Limb (tissue), 2 donors: ENCODE measurements around the gene IL20RA.
"Not testable (repeated sequence)": the region's sequence is repeated elsewhere in the genome, so short reads cannot be mapped to it uniquely, and the experiment has no call there.

Source experiments
- DNase-seq, 2 donors: peaks; one replicate each; pipeline ENCODE4 v3.0.0-alpha.2; 2016; ENCODE audit errors: extremely low spot score in 2 of 2

IL20RA gene

GRCh38 chr6:137044366-137045221, at the start of gene IL20RA:
TSS of gene IL20RA (minus strand) at chr6:137044965. CDS start at chr6:137044728, 237 bp downstream.
- no peak for DNase-seq

GRCh38 chr6:137093183-137094069, 48.7 kb upstream of the IL20RA start:
- no peak for DNase-seq

GRCh38 chr6:137092018-137092417, 47.3 kb upstream of the IL20RA start:
- no peak for DNase-seq

- DNase-seq, result no peak
Measured at GRCh38 chr6:137089305-137089704, 44.5 kb upstream of the IL20RA start.

- DNase-seq, result no peak
Measured at GRCh38 chr6:137087902-137088301, 43.1 kb upstream of the IL20RA start.

- DNase-seq, result no peak
Measured at GRCh38 chr6:137086031-137086430, 41.3 kb upstream of the IL20RA start.

DNA sequence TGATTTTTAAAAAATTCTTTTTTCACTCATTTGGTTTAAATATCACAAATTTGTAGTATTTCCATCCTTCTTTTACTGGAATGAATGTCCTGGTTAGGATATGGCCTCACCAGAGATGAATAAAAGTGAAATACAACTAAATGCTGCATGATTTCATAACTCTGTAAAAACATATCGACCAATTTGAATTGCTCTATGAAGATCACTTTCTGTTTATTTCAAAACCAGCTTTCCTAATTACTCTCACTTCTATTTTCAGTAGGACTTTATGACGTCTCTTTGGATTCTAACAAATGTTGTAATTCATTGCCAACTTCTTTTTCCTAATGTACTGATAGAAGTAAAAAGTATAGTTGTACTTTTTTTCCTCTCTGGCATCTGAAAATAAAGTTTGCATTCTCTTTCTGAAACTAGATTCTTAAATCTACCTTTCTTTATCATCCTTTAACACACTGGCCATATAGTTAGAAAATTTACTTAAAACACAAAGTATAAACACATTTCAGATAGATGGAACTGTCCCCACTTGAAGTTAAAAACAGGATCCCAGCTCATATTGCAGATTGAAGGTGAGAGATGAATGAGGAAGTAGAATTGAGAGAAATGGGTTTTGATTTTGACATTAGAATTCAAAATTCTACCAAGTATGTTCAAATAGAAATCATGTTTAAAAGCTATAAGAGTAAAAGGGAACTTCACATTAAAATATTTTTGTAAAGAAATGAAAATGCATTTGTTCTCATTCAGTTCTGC, 40.3 kb upstream of the IL20RA start:
- DNase-seq, result no peak

DNA sequence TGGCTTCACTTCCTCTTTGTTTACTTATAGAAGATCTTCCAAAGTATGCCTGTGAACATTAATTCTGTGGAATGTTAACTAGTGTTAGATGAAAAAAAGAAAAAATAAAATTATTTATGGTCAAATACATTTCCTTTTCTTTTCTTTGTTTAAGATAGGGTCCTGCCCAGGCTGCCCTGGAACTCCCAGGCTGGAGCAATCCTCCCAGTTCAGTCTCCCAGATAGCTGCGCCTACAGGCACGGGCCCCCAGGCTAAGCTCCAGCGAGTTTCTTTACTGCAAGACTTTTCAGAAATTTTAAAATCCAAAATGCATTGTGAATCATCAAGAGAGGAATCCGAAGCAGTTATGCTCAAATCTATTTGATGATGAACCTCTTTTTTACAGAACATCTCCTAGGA, 39.3 kb upstream of the IL20RA start:
- no peak for DNase-seq

GRCh38 chr6:137081997-137082396, 37.2 kb upstream of the IL20RA start:
- DNase-seq, result no peak

DNA sequence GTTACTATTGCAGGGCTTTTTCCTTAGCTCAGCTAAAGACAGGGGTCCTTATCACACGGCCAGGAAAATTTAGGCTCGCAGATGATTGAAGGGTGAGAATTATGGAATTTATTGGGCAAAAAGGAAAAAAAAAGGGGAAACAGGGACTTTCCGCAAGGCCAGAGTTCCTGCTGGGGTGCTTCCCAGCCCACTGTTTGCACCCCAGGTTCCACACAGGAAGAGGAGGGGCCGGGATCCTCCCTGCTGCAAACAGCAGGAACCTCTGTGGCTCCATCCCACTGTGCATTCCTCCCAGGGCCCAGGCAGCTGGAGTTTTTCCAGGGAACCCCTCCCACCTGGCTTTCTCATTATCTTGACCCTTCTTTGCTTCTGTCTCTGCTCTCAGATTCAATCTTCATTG, 35.9 kb upstream of the IL20RA start:
- no peak for DNase-seq

DNA sequence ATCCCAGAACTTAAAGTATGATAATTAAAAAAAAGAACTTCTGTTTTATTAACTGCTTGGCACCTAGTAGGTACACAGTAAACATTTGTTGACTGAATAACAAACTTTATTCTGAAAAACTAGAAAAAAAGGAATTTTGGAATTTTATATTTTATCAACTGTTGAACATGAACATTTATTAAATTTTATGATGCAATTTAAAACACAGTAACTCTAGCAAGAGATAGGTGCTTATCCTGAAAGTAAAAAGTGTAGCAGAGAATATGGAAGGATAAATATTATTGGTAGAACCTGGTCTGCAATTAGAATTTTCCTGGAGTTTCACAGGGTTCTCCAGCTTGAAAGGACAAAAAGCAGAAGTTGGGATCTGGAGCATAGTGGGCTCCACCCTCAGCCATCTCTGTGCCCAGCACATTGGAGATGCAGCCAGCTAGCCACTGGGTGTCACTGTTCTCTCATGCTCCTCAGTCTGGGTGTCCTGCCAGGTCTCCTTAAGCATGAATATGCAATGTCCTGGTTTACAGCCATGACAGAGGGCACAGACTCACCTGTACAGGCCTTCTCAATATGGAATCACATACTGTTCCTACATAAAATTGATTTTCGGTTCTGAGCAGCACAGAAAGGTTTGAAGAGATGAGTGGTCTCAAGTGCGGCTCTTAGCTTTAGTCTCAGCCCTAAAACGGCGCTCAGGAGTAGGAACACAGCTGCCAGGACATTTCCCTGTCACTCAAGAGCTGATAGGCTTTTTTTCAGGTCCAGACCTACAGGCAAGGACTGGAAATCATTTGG, 31.7 kb upstream of the IL20RA start:
- DNase-seq, result peak; percentile 56 to 58

DNA sequence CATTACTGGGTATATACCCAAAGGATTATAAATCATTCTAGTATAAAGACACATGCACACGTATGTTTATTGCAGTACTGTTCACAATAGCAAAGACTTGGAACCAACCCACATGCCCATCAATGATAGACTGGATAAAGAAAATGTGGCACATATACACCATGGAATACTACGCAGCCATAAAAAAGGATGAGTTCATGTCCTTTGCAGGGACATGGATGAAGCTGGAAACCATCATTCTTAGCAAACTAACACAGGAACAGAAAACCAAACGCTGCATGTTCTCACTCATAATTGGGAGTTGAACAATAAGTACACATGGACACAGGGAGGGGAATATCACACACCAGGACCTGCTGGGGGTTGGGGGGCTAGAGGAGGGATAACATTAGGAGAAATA, 31.0 kb upstream of the IL20RA start:
- not testable (repeated sequence) for DNase-seq

DNA sequence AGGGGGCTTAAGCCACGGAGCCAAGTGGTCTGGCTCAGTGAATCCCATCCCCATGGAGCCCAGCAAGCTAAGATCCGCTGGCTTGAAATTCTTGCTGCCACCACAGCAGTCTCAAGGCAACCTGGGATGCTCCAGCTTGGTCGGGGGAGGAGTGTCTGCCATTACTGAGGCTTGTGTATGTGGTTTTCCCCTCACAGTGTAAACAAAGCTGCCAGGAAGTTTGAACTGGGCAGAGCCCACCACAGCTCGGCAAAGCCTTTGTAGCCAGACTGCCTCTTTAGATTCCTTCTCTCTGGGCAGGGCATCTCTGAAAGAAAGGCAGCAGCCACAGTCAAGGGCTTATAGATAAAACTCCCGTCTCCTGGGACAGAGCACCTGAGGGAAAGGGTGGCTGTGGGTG, 25.5 kb upstream of the IL20RA start:
- no peak for DNase-seq

DNA sequence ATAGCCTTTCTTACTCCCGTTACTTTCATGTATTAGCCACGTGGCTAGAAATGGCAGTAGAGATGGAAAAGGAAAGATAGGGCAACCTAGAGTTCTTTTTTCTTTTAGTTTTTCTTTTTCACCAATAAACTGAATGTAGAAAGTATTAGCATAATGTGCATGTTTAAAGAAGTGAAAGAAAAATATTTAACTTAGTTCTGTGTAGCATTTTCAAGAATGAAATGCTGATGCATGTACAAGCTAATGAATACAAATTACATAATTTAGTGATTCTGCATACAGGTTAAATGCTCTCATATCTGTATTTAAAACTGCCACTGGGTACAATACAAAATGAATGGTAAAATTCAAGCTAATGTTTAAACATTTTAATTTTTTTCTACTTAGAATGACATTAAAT, 22.6 kb upstream of the IL20RA start:
- DNase-seq, result no peak

DNA sequence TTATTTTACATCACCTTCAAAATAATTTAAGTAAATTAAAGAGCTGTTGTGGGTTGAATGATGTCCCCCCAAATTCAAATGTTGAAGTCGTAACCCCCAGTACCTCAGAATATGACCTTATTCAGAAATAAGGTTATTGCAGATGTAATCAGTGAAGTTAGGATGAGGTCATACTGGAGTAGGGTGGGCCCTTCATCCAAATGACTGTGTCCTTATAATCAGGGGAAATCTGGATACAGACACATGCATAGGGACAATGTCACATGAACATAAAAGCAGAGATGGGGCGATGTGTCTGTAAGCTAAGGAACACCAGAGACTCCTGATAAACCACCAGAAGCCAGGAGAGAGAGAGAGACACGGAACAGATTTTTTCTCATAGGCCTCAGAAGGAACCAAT, 13.3 kb upstream of the IL20RA start:
- no peak for DNase-seq

DNA sequence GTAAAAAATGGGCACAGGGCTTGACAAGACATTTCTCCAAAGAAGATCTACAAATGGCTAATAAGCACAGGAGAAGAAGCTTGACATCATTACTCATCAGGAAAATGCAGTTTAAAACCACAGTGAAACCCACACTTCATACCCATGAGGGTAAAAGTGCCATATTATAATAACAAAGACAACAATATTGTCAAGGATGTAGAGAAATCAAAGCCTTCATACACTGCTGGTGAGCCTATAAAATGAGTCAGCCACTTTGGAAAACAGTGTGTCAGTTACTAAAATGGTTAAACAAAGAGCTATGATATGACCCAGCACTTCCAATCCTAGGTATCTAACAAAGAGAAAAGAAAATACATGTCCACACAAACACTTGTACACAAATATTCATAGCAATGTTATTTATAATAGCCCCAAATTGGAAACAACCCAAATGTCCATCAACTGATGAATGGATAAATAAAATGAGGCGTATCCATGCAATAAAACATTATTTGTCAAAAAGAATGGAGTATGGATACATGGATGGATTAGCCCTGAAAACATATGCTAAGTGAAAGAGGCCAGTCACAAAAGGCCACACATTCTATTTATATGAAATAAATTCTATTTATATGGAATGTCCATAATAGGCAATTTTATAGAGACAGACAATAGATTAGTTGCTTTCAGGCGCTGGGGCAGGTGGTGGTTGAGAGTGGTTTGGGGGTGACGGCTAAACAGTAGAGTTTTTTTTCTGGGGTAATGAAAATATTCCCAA, 11.5 kb upstream of the IL20RA start:
- DNase-seq, result no peak

- DNase-seq, result no peak
Measured at GRCh38 chr6:137051790-137052472, 7.2 kb upstream of the IL20RA start.

DNA sequence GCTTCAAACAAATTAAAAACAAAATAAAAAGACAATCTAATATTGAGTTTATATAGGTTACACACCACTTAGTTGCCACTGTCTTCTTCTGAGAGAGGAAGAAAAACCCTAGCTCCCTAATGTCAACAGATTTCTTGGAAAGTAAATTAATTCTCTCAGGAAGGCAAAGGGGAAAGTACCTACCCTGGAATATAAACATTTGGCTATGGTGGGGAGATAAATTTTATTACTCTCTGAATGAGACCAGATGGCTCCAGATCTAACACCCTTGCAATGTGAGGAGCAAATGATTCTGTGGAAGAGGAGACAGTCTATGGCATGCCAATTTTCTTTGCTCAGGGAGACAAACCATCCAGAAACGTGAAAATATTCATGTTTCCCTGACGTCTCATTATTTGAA, 4.3 kb upstream of the IL20RA start:
- no peak for DNase-seq

- no peak for DNase-seq
Measured at GRCh38 chr6:137046871-137047412, 2.2 kb upstream of the IL20RA start.
